GM12878 (cell line): ENCODE measurements around the gene RTN3. TPM values are rescaled to one million over a fixed set of nuclear protein-coding genes. Genes with fewer than 3 reads are reported as not detected.

Experiments
- BHLHE40 ChIP-seq, 2 experiments: fragments of 450-650 bp in 1 of 2; IDR thresholded peaks; 2 replicates each; pipeline ENCODE4 v1.6.1; 2011 to 2017; ENCODE audit warnings: low read depth in 2 of 2, borderline replicate concordance in 1 of 2, improper control_type of control experiment in 1 of 2, low read length in 1 of 2, mild to moderate bottlenecking in 1 of 2
- CHD2 ChIP-seq: IDR thresholded peaks from 2 replicates; pipeline ENCODE4 v1.6.1; 2011; ENCODE audit warnings: low read depth, low read length, improper control_type of control experiment, borderline replicate concordance
- EGR1 ChIP-seq, 2 experiments: IDR thresholded peaks; 1 replicate in 1 of 2; 2 replicates in 1 of 2; pipeline ENCODE4 v1.6.1; 2011 to 2012; ENCODE audit warnings: low read depth in 2 of 2, low read length in 2 of 2, borderline replicate concordance in 1 of 2, mild to moderate bottlenecking in 1 of 2, moderate library complexity in 1 of 2
- FOS ChIP-seq: IDR thresholded peaks from 3 replicates; pipeline ENCODE4 v1.6.1; 2011; ENCODE audit warnings: borderline replicate concordance; ENCODE audit not compliant: insufficient read length; ENCODE audit errors: extremely low read depth
- GATAD2B ChIP-seq: fragments of 450-650 bp; conservative IDR thresholded peaks from 2 replicates; pipeline ENCODE4 v1.6.1; 2017; ENCODE audit warnings: low read depth, mild to moderate bottlenecking, moderate library complexity
- HDGF ChIP-seq: fragments of 450-650 bp; IDR thresholded peaks from 2 replicates; pipeline ENCODE4 v1.6.1; 2016; ENCODE audit warnings: antibody characterized with exemption
- JUNB ChIP-seq: IDR thresholded peaks from 2 replicates; pipeline ENCODE4 v1.6.1; 2016; ENCODE audit warnings: antibody characterized with exemption, mild to moderate bottlenecking
- MXI1 ChIP-seq: fragments of 150-350 bp; IDR thresholded peaks from 2 replicates; pipeline ENCODE4 v1.6.1; 2011; ENCODE audit warnings: low read depth, mild to moderate bottlenecking, inconsistent platforms, low read length, improper control_type of control experiment
- MYB ChIP-seq: fragments of 150-350 bp; IDR thresholded peaks from 2 replicates; pipeline ENCODE4 v1.6.1; 2014; ENCODE audit warnings: mild to moderate bottlenecking, low read depth, low read length, borderline replicate concordance
- NBN ChIP-seq: fragments of 450-650 bp; IDR thresholded peaks from 2 replicates; pipeline ENCODE4 v1.6.1; 2016
- NFIC ChIP-seq: IDR thresholded peaks from 2 replicates; pipeline ENCODE4 v1.6.1; 2012; ENCODE audit warnings: low read depth, mild to moderate bottlenecking, inconsistent platforms, low read length, moderate library complexity
- NR2C1 ChIP-seq: fragments of 450-650 bp; IDR thresholded peaks from 2 replicates; pipeline ENCODE4 v1.6.1; 2017; ENCODE audit warnings: antibody characterized with exemption, mild to moderate bottlenecking, moderate library complexity
- POLR2AphosphoS2 ChIP-seq: IDR thresholded peaks from 2 replicates; pipeline ENCODE4 v1.6.1; 2011; ENCODE audit warnings: low read depth, mild to moderate bottlenecking, low read length, improper control_type of control experiment, moderate library complexity
- RAD21 ChIP-seq: IDR thresholded peaks from 2 replicates; pipeline ENCODE4 v1.6.1; 2011; ENCODE audit warnings: mild to moderate bottlenecking, low read depth, low read length, moderate library complexity; ENCODE audit not compliant: insufficient read depth
- RFX5 ChIP-seq: IDR thresholded peaks from 2 replicates; pipeline ENCODE4 v1.6.1; 2011; ENCODE audit warnings: low read depth, low read length, improper control_type of control experiment
- SMAD1 ChIP-seq: fragments of 450-650 bp; IDR thresholded peaks from 2 replicates; pipeline ENCODE4 v1.6.1; 2018; ENCODE audit warnings: mild to moderate bottlenecking, low read depth; ENCODE audit not compliant: partially characterized antibody
- SMARCA5 ChIP-seq: fragments of 450-650 bp; IDR thresholded peaks from 2 replicates; pipeline ENCODE4 v1.6.1; 2017; ENCODE audit warnings: mild to moderate bottlenecking
- ZNF217 ChIP-seq: fragments of 450-650 bp; IDR thresholded peaks from 2 replicates; pipeline ENCODE4 v1.6.1; 2017; ENCODE audit warnings: antibody characterized with exemption, mild to moderate bottlenecking
- polyA plus RNA-seq, 11 experiments: library from polyadenylated mRNA; depleted of rRNA in 4 of 11; unstranded in 6 of 11; stranded (reverse) in 5 of 11; fragments of >200 nt; fragmentation: Nextera tagmentation in 4 of 11; fragmentation: Illumina TruSeq in 1 of 11; extraction: Ambion mirVana in 4 of 11; extraction: Trizol in 1 of 11; gene quantifications; 1 replicate in 1 of 11; 2 replicates in 10 of 11; pipeline versions ENCODE4 v1.2.1 to v1.2.3, GENCODE V29; 2011 to 2016; ENCODE audit warnings: inconsistent platforms in 2 of 11, missing spikeins in 2 of 11, low read depth in 1 of 11
- total RNA-seq, 4 experiments: library from RNA; depleted of rRNA in 3 of 4; stranded (reverse); fragments of >200 nt in 3 of 4; fragmentation: Illumina TruSeq in 1 of 4; extraction: Trizol in 1 of 4; gene quantifications; 2 replicates each; pipeline versions ENCODE4 v1.2.1 to v1.2.3, GENCODE V29; 2013 to 2021
- TF ChIP-seq, protein P1 (sequence below): fragments of 450-650 bp; IDR thresholded peaks from 2 replicates; pipeline ENCODE4 v1.6.1; 2017; ENCODE audit warnings: antibody characterized with exemption, mild to moderate bottlenecking, moderate library complexity
- TF ChIP-seq, protein P2 (sequence below): fragments of 450-650 bp; conservative IDR thresholded peaks from 2 replicates; pipeline ENCODE4 v1.6.1; 2017; ENCODE audit warnings: mild to moderate bottlenecking, moderate library complexity
- TF ChIP-seq, protein P3 (sequence below): fragments of 450-650 bp; IDR thresholded peaks from 2 replicates; pipeline ENCODE4 v1.6.1; 2018; ENCODE audit warnings: mild to moderate bottlenecking, low read depth, moderate library complexity; ENCODE audit not compliant: partially characterized antibody

RTN3 gene
- total and polyA plus RNA-seq, 10 of the 15 experiments (the other 5 are each of a cell fraction or from before 2014, with no cell fraction given), result 22.9 to 64.2 (median 47.0) TPM

DNA sequence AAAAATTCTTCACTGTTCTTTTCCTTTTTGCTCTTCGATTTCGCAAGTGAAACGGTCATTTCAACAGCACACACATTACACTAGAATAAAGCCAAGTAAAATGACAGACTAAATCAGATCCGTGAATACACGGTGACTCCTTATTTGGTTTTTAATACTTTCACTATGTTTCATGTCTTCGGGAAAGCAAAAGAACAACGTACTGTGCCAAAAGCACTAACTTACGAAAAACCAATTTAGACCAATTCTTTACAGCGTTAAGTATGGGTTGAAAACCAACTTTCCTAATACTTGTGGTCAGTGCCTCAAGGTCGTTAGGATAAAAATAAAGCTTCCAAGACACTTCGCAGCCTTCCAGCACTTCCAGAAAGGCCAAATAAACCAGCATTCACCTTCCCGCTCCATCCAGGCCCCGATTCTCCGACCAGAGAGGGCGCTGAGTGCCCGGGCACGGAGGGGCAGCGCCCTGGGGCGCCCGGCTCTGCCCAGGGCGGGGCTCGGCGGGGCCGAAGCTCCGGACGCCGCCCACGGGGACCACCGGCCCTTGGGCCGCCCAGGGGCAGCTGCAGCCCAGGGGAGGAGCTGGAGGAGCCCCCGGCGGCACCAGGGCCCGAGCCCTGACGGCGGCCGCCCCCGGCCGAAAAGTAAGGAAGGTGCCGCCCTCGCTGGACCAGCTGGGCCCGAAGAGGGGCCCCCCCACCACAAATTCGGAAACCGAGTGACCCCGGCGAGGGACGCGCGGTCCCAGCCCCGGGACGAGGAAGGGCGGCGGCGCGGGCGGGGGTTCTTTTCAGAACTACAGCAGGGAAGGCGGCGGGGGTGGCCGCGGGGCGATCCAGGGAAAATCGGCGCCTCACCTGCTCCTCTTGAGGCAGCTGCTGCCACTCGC is 10.6 kb upstream of the RTN3 start (continued):
- TF ChIP-seq RFX5 (no peak), RAD21 (peak; percentile 44), NR2C1 (0 out of 2 replicates have a peak, but pooled peaks have one; percentile 35), BHLHE40 (IDR thresholded peaks at IDR 0.05; ENCODE audit: borderline replicate concordance in 1 of 2, low read depth in 2 of 2, low read length in 1 of 2) (peak in 1 of 2 experiments; percentile 26; a peak in 1 of 4 replicates), GATAD2B (peak; percentile 90), HDGF (no peak), EGR1 (IDR thresholded peaks at IDR 0.05; ENCODE audit: borderline replicate concordance in 1 of 2, low read depth in 2 of 2, low read length in 2 of 2) (peak in 1 of 2 experiments; percentile 6; a peak in 1 of 3 replicates), POLR2AphosphoS2 (no peak), MYB (no peak), SMARCA5 (peak; percentile 86), FOS (no peak), JUNB (no peak), NBN (no peak), CHD2 (no peak), NFIC (no peak), SMAD1 (no peak), MXI1 (peak; percentile 26; the same call in 1 of the 2 replicates), ZNF217 (0 out of 2 replicates have a peak, but pooled peaks have one; percentile 42)
- TF ChIP-seq, protein P1, sequence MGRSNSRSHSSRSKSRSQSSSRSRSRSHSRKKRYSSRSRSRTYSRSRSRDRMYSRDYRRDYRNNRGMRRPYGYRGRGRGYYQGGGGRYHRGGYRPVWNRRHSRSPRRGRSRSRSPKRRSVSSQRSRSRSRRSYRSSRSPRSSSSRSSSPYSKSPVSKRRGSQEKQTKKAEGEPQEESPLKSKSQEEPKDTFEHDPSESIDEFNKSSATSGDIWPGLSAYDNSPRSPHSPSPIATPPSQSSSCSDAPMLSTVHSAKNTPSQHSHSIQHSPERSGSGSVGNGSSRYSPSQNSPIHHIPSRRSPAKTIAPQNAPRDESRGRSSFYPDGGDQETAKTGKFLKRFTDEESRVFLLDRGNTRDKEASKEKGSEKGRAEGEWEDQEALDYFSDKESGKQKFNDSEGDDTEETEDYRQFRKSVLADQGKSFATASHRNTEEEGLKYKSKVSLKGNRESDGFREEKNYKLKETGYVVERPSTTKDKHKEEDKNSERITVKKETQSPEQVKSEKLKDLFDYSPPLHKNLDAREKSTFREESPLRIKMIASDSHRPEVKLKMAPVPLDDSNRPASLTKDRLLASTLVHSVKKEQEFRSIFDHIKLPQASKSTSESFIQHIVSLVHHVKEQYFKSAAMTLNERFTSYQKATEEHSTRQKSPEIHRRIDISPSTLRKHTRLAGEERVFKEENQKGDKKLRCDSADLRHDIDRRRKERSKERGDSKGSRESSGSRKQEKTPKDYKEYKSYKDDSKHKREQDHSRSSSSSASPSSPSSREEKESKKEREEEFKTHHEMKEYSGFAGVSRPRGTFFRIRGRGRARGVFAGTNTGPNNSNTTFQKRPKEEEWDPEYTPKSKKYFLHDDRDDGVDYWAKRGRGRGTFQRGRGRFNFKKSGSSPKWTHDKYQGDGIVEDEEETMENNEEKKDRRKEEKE, result 0 out of 2 replicates have a peak, but pooled peaks have one; percentile 42
- TF ChIP-seq, protein P2, sequence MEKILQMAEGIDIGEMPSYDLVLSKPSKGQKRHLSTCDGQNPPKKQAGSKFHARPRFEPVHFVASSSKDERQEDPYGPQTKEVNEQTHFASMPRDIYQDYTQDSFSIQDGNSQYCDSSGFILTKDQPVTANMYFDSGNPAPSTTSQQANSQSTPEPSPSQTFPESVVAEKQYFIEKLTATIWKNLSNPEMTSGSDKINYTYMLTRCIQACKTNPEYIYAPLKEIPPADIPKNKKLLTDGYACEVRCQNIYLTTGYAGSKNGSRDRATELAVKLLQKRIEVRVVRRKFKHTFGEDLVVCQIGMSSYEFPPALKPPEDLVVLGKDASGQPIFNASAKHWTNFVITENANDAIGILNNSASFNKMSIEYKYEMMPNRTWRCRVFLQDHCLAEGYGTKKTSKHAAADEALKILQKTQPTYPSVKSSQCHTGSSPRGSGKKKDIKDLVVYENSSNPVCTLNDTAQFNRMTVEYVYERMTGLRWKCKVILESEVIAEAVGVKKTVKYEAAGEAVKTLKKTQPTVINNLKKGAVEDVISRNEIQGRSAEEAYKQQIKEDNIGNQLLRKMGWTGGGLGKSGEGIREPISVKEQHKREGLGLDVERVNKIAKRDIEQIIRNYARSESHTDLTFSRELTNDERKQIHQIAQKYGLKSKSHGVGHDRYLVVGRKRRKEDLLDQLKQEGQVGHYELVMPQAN, result peak; percentile 44
- TF ChIP-seq, protein P3, sequence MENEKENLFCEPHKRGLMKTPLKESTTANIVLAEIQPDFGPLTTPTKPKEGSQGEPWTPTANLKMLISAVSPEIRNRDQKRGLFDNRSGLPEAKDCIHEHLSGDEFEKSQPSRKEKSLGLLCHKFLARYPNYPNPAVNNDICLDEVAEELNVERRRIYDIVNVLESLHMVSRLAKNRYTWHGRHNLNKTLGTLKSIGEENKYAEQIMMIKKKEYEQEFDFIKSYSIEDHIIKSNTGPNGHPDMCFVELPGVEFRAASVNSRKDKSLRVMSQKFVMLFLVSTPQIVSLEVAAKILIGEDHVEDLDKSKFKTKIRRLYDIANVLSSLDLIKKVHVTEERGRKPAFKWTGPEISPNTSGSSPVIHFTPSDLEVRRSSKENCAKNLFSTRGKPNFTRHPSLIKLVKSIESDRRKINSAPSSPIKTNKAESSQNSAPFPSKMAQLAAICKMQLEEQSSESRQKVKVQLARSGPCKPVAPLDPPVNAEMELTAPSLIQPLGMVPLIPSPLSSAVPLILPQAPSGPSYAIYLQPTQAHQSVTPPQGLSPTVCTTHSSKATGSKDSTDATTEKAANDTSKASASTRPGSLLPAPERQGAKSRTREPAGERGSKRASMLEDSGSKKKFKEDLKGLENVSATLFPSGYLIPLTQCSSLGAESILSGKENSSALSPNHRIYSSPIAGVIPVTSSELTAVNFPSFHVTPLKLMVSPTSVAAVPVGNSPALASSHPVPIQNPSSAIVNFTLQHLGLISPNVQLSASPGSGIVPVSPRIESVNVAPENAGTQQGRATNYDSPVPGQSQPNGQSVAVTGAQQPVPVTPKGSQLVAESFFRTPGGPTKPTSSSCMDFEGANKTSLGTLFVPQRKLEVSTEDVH, result no peak
